GM19238 (cell line): Measurements from ENCODE around the gene GLYR1.

Experiments
- DNase-seq: peaks from one replicate; pipeline ENCODE4 v3.0.0; 2011; ENCODE audit warnings: low spot score; ENCODE audit not compliant: insufficient read length

Gene GLYR1

DNA sequence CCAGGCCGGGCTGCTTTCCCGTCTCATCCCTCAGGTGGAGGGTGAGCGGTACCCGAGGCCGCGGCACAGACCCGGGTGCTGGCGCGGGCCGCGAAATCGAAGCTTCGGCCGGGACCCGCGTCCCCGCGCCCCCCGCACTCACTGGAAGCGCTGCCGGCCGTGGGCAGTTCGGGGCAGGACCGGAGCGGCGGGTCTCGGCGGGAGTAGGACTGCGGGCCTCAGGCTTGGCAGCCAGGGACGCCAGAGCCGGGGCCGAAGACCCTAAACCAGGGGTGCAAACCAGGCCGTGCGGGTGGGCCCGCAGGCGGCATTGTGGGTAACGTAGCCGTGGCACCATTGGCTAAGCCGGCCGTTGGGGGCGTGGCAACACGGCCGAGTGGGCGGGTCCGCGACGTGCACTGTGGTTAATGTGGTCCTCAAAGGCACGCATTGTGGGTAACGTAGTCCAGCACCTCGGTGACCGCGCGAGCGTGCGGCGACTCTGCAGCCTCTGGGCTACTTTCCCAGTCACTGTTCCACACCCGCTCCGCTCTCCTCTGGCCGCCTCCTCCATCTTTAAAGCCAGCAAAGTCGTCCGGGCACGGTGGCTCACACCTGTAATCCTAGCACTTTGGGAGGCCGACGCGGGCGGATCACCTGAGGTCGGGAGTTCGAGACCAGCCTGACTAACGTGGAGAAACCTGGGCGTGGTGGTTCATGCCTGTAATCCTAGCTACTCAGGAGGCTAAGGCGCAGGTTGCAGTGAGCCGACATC, 80.0 kb downstream of the GLYR1 start, which contains the start of gene ZNF500:
Gene ZNF500 (minus strand): TSS at position 288 of the 754 bp plus-strand sequence. CDS start 1,184 bp downstream, outside the sequence.
- DNase-seq = peak; percentile 89

DNA sequence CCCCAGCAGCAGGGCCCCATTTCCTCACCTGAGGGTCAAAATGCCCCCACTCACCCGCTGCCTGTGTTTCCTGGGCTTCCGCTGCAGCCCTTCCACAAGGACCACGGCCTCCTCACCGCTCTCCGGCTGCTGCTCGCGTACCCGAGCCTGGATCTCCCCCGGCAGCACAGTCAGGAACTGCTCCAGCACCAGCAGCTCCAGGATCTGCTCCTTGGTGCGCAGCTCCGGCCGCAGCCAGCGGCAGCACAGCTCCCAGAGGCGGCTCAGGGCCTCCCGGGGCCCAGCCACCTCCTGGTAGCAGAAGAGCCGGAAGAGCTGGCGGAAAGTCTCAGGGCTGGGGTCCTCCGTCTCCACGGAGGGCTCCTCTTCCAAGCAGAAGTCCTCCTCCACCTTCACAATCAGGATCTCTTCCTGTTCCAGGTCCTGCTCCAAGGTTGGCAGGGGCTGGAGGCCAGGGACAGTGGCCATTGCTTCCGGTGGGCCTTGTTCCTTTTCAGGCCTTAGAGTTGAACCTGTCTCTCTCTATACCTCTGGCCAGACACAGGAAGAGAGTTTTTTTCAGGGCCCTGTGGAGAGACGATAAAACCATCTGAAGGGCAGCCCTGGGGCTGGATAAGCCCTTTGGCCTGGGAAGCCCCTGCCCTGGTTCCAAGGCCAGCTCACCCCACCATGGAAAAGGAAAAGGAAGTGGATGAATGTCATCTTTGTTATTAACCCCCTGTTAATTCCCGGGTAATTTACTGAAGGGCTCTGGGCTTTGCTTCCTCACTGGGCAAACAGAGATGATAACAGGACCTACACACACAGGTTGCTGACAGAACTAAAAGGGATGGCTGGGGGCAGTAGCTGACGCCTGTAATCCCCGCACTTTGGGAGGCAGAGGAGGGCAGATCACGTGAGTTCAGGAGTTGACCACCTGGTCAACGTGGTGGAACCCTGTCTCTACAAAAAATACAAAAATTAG, 81.3 kb downstream of the GLYR1 start:
- no peak for DNase-seq

DNA sequence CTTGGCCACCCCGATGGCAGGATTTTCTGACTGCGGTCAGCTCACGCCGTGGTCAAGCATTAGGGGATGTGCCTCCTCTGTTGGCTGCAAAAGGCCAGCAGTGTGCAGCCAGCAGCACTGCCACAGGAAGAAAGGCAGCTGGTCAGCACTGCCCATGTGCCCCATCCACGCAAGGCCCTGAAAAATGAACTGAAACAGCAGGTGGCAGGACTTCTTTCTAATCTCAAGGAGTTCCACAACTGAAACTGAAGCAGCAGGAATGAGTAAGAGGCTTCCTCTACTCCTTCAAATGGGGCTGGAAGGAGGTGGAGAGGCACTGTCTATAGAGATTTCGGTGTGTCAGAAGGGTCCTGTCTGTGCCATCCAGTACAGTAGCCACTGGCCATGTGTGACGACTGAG, 83.3 kb downstream of the GLYR1 start:
- no peak for DNase-seq

DNA sequence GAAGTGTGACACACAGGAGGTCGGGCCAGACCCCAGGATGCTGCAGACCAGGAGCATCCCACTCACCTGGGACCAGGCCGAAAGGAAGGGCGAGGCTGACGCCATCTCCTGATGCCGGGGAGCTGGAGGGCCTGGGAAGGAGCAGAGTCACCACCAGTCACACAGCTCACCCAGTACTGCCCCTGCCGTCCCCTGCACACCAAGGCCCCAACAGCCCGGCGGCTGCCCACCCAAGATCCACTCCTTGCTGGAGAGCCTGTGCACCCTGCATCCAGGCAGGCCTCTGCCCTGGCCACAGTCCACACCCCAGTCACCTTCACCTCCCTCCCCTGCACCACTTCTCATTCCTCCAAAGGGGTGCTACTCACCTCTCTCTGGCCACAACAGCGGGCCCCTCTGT, 84.9 kb downstream of the GLYR1 start:
- DNase-seq = no peak

DNA sequence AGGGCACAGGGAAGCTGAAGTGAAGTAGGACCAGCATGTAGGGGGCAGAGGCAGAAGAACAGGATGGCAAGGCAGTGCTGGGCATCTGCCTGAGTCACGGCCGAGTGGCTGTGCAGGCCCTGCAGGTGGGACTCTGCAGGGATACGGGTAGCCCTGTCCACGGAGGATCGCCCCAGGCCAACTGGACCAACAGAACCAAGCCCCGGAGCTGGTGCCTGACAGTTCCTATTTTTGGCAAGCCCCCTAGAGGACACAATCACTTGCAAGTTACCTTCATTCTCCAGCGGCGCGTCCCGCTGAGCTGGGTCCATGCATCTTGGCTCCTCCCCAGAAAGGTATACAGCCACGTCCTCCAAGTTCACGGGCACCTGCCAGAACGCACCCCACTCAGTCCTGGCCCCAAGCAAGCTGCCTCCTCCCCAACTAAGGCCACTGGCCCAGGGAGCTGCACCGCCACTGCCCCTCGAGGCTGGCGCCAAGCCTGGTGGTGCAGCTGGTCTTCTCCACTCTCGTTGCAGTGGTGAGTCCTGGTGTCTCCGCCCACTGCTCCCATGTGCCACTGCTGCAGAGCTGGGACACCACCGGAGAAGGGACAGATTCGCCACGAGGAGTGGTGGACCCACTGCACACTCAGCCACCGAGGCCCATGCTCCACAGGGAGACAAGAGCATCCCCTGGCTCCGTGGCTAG, 86.7 kb downstream of the GLYR1 start:
- DNase-seq = no peak

DNA sequence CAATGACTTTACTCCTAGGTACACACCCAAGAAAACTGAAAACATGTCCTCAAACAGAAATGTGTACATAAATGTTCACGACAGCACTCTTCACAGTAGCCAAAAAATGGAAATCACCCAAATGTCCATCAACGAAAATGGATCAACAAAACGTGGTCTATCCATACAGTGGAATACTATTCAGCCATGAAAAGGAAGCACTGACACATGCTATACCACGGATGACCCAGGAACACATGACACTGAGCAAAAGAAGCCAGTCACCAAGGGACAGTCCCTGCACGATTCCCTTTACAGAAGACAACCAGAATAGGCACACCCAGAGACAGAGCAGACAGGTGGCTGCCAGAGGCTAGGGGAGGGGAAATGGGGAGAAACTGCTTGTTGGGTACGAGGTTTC, 91.4 kb downstream of the GLYR1 start:
- DNase-seq = no peak

DNA sequence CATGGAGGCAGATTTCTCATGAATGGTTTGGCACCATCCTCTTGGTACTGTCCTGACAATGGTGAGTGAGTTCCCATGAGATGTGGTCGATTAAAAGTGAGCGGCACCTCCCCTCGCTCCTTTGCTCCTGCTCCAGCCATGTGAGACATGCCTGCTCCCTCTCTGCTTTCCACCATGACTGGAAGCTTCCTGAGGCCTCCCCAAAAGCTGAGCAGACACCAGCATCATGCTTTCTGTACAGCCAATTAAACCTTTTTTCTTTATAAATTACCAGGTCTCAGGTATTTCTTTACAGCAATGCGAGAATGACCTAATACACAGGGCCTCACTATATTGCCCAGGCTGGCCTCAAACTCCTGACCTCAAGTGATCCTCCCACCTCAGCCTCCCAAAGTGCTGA, 92.2 kb downstream of the GLYR1 start:
- DNase-seq = no peak

DNA sequence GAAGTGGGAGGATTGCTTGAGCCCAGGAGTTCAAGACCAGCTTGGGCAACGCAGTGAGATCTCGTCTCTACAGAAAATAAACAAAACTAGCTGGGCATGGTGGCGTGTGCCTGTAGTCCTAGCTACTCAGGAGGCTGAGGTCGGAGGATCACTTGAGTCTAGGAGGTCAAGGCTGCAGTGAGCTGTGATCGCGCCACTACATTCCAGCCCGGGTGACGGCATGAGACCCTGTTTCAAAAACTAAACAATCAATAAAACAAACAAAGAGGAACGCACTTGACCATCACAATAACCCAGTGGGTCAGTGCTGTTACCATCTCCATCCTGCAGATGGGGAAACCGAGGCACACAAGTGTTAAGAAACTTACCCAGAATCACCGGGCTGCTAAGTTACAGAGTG, 93.9 kb downstream of the GLYR1 start:
- no peak for DNase-seq
